CD4-positive, alpha-beta T cell treated with Interferon alpha-2 for 1 hour (primary cell): ENCODE data around the gene CMIP.

ENCODE experiments used
- DNase-seq, 2 donors: peaks; one replicate each; pipeline ENCODE4 v3.0.0-alpha.2; 2020 to 2022

Gene CMIP

DNA sequence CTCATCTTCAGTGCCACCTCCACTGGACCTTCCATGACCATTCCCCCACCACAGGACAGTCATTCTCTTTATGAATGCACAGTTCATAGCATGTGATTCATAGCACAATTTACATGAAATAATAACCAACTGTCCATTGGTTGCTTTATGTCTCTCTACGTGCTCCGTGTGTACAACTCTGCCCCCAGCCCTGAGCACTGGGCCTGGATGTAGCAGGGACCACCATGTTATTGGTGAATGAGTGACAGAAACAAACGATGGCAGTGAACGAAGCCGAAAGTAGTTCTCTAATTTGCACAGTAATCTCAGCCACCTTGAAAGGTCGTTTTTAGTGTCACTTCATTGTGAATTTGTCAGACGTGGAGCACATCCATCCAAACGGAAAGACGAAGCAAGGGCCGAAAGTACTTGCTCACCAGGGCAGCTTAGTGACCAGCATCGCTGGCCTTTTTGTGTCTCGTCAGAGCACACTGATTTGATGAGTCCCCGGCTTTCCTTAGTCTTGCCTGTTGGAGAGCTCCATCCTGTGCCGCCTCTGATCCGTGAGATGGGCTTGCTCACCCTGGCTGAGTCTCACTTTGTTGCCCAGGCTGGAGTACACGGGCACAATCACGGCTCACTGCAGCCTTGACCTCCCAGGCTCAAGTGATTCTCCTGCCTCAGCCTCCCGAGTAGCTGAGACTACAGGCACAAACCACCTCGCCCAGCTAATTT is 95.3 kb downstream of the CMIP start:
- no peak for DNase-seq

DNA sequence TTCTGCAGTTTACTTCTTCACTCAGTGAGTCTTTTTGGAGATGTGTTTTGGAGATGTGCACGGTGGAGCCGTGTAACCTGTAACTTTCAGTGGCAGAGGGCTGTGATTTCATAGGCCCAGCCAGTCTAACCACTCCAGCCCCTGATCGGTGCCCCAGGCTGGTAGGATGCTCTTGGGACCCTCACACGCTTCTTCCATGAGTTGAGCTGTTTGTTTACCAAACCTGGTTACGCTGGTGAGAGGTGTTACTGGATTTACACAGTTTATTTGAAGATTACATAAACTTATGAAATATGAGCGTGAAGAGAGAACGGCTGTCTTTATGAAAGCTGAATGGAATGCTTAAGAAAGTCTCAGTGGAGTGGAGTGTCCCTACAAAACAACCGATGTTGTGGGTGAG is 96.7 kb downstream of the CMIP start:
- DNase-seq = no peak

DNA sequence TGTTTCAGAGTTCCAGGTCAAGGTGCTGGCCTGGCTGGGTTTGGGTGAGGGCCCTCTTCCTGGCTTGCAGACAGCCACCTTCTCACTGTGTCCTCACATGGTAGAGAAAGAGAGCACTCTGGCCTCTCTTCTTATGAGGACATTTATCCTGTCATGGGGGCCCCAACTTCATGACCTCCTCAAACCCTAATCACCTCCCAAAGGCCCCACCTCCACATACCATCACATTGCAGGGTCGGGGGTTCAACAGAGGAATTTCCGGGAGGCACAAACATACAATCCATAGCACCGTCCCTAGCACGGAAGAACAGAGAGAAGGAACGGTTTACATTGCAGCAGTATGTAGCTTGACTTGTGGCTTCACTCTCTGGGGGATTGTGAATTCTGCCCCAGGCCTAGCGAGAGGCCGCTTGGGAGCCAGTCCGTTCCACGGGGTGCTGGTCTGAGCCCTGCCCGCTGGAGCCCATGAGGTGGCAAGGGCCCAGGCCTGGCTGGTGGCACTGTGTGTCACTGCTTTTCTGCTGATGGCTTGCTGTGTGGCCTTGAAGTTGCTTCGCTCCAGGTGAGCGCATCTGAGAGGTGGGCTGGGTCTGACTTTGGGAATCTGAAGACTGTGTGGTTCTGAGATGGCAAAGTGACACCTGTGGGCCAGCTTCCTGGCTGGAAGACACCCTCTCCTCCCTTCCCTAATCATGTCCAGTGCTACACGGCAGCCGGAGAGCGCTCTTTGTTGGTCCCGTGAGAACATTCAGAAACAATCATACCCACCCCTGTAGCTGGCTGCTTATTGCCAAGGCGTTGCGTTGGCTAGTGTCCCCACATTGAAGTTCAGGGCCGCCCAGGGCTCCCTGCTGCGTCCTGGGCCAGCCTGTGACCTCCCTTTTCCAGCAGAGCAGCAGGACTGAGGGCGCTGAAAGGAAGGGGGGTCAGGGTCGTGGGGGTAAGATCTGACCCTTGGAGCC is 98.3 kb downstream of the CMIP start:
- DNase-seq = no peak

DNA sequence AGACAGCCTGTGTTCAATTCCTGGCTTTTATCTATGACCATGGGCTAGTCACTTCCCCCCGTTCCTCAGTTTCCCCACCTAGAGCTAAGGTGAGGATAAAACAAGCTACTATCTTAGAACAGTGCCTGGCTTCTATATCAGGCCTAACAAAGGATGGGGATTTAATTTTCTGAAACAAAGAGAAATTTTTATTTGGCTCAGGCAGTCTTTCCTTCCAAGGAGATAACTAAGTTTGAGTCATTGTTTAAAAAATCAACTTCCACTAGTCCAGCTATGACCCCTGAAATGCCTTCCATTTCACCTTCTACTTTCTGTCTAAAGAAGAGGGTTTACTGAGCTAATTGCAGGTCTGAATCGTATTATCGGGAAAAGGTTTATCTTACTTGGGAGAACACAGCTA is 99.0 kb downstream of the CMIP start:
- no peak for DNase-seq

- peak in 1 of 2 donors; percentile 15 for DNase-seq
Measured at GRCh38 chr16:81544261-81544660, 99.7 kb downstream of the CMIP start.

DNA sequence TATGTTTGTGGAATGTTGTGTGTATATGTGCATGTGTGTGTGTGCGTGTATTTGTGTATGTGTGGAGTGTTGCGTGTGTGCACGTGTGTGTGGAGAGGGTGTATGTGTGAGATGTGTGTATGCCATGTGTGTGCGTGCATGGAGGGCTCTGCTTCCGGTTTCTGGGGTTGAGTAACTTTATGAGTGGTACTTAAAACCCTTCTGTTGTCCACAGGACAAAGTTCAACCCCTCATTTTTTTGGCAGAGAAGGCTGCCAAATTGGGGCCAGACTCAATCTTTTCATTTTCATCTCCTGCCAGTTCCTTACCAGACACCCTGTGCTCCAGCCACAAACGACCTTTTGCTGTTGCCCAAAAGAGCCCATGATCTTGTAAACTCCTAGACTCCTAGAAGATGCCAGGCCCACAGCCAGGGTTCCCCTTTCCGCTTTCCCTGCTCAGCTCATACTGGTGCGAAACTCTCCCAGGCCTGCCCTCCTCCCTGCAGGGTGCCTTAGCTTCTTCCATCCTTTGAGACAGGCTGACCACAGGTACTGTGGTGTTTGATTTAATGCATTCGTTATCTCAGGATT is 100.2 kb downstream of the CMIP start:
- DNase-seq = no peak

GRCh38 chr16:81545470-81546250 is 101.1 kb downstream of the CMIP start:
- no peak for DNase-seq

DNA sequence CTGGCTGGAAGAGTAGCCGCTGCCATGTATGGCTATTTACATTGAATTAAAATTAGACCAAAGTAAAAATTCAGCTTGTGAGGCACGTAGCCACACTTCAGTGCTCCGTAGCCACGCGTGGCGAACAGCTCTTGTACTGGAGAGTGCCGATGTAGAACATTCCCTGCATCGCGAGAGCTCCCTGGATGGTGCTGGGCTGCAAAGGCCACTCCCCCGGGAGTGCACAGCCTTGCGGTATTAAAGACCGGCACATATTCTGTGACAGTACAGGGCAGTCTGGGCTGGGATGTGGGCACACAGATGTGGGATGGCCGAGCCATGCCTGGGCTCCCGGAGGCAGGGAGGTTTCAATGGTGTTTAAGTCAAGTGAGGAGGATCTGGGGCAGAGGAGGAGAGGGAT is 102.2 kb downstream of the CMIP start:
- DNase-seq = no peak

DNA sequence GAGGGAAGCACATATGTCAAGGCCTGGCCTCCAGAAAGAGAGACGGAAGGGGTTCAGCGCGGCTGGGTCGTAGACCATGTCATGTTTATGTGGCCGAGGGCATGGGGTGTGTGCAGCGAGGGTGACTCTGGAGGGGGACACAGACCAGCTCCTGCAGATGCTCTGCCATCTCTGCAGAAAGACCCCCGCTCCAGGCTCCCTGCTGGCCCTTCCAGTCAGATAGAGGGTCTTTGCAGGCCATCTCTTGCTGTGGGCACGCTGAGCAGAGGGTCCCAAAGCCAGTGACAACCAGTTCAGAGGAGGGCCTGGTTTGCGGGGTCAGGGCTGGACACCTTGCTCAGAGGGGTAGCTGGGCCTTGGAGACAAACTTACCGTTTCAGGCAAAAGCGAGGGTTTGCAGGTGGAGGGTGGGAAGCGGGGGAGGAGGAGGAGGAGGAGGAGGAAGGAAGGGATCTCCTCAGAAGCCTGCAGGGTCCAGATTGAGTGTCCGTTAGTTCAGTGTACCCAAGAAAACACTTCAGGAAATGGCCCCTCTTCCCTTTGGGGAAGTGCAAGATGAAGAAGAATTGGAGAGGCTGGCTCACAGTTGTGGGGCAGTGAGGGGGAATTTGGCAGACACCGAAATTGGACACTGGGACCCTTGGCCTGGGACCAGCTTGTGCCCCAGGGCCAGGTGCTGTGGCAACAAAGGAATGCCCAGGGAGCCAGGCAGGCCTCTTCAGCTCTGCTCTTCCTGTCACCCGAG is 102.8 kb downstream of the CMIP start:
- DNase-seq = no peak

- DNase-seq = no peak
Measured at GRCh38 chr16:81547939-81548216, 103.3 kb downstream of the CMIP start.

- no peak for DNase-seq
Measured at GRCh38 chr16:81548551-81548875, 103.9 kb downstream of the CMIP start.

DNA sequence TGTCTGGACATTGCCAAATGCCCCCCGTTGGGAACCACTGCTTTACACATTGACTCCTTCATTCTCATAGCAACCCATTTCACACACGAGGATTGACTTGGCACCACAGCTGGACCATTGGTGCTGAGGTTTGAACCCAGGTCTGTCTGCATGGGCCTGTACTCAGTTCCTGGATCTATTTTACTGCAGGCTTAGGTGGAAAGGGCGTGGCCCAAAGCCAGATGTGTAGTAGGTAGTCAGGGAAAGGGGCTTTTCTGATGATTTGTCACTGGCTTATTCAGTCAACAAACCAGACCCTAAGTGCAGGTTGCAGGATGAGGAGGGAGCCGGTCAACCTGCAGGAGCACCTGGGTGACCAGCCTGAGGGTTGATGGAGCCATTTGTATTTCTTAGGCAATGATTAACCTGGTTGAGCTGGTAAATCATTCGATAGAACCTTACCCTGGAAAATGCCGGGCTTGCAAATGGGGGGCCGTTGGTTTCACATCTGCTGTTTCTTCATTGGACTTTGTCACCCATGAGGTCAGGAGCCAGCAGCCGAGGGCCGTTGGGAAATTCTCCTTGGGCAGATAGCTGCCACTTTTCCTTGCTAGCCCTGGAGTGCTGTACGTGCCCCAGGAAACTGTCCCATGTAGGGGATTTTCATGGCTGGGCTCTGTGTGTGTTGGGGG is 104.4 kb downstream of the CMIP start:
- no peak for DNase-seq

GRCh38 chr16:81549547-81550431 is 105.2 kb downstream of the CMIP start:
- DNase-seq = no peak

DNA sequence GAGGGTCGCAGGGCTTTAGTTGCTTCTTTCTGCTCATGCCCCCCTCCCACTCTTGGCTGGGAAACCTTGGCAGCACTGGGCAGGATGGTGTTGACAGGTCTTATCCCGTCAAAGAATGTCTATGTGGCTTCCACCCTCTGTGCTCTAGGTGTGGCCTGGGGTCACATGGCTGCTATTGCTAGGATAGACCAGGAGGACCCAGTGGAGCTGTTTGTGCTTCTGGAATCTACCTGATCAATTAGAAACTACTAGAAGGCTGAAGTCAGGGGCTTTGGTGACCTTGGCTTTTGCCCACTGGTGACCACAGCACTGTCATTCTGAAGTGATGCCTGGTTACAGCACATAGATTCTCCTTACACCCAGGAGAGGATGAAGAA is 105.8 kb downstream of the CMIP start:
- no peak for DNase-seq

DNA sequence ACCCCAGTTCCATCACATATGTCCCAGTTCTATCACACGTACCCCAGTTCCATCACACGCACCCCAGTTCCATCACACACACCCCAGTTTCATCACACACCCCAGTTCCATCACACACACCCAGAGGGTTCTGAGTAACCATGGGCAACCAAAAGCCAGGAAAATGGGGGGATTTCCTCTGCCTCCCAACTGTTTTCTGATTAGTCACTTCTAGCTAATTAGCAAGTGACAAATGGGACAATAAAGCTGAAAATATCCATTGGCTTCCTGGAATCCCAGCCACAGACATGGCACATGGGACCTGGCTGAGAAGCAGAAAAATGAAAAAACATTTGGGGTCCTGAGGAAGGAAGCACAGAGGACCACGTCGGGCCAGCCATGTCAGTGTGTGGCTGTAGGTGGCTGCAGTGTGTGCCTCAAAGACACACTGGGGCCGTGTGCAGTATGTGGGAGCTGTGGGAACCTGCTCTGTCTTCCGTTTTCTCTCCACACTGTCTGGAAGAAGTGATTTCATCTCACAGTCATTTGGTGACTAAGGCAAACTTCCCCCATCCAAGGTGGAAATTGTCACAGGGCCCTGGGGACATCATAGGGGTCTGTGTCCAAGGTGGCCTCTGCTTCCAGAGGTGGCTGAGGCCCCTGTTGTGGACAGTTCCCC is 106.7 kb downstream of the CMIP start:
- DNase-seq = peak in 1 of 2 donors; percentile 19

DNA sequence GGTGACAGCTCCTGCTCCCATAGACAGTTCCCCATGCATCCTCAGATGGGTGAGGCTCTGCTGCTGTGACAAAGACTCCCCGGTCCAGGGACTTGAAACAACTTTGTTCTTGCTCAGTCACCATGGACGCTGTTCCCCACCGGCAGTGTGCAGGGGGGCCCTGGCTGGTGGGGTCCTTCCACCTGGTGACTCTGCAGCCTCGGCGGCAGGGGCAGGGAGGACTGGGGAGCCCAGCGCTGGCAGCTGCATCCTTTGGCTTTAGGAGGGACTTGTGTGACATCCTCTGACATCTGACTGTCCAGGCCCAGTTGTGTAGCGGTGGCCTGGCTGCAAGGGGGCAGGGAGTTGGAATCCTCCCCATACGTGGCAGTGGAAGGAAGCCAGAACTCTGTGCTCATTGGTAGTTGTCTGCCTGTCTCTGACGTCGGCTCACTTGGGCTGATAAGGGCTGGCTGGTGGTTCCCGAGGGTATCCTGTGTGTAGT is 107.3 kb downstream of the CMIP start:
- no peak for DNase-seq

DNA sequence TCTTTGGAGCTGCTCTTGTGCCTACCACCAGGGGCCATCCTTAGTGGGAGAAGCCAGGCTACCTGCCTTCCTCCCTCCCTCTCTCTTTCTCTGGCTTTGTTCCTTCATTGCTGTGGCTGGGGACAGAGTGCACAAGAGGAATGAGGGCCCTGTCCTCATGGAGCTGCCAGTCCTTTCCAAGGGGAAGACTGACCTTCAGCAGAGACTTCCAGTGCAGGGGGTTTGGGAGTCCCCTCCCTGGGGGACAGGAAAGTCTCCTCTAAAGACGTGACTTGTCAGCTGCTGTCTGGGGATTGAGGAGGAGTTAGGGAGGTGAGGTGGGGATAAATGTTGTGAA is 108.1 kb downstream of the CMIP start:
- no peak for DNase-seq

DNA sequence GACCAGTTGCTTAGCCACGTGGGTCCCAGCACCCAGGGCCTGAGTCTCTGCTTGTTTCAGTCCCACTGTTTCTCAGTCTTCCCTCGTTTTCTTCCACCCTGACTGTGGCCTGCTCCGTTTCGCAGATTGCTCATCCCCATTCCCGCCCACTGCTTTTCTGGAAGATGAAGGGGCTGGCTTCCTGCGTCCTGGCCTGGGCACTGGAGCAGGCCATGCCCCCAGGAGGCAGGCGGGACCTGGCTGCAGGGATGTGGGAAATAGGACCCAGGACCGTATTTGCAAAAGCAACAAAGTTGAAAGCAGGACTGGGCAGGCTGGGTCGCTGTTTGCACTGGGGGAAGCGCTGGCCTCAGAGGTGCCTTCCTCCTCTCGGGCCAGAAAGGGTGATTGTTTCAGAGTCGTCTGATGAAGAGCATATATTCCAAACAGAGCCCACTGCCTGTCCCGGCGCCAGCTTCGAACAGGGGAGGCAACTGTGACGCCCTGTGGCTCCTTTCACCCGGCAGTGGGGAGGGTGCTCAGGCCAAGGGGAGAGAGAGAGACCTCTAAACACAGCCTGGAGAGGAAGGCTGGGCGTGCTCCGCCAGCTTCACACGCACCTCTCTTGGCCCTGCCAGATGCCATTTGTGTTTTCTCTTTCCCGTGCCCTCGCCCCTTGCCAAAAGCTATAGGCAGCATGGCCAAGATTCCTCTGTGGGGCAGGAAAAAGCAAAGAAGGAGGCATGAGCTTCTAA is 108.6 kb downstream of the CMIP start:
- DNase-seq = no peak

DNA sequence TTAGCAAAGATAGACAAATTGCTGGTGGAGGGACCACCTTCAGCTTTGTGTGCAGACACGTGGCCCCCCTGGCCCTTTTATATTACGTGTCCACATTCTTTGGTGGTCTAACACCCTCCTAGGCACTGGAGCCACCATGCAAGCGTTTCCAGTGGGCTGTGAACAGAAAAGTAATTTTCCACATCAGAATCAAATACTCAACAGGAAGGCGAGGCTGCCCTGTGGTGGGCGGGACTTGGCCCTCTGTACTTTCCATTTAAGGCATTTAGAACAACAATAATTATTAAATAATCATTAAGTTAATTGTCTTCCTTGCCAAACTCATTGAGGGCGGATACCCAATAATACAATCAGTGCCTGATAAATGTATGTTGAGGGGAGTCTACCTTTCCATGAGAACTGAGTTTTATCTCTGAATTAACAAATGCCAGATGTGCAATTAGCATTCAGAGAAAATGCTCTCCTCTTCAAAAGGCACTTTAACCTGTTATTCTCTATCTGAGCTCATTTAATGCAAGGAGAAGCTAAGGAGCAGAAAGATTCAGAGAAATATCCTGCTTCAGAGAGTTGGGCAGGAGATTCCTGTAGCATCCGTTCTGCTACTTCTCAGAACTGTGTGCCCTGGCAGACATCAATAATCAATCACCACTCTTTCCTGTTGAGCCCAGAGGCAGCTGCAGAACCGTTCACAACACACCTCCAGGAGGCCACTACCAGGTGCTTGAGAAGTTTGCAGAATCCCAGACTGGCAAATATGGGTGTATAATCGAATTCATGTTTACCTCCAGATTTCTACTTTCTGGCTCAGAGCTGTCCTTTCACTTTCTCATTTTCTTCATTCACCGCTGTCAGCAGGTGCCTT is 109.4 kb downstream of the CMIP start:
- no peak for DNase-seq
